ENCODE data around the gene TRAF7.
"Not testable (repeated sequence)": the region's sequence is repeated elsewhere in the genome, so short reads cannot be mapped to it uniquely, and the experiment has no call there.

Gene TRAF7

DNA sequence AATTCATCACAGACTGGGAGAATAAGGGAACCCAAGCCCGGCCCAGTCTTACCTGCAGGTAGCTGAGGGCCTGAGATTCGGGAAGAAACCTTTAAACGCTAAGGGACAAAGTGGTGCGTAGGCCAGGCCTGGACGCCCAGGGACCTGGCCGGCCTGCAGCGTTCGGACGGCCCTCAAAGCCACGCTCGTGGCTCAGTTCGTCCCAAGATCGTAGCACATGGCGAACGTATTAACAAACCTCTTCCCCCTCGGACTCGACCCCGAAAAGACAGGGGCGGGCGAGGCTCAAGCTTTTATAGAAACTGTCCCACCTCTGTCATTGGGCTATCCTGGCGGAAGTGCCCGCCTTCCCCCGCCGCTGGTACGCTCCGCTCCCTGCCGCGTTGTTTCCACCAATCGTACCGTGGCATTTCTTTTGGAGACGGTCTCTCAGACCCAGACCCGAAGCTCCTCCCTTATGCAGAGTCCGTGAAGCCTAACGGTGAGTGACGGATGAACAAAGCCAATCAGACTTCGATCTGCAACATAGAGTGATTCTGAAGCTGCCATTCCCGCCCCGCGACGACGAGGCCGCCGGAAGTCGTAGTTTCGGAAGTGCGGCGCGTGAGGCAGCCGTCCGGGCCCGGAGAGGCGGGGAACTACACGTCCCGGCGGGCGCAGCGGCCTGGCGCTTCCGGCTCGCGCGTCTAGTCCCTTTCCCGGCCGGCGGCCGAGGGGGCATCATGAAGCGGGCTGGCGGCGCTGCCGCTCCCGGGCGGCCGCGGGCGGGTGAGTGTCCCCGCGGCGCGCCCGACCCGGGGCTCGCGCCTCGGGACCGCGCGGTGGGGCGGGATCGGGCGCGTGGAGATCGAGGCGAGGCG lies at the start of gene TRAF7:
Gene TRAF7 (plus strand): TSS at position 692 of the 860 bp plus-strand sequence. CDS start 8,139 bp downstream, outside the sequence.
- H3K4me3 ChIP-seq (ENCODE audit: low read depth, low read length) = peak within 1 kb of the TSS; percentile 100
- TF ChIP-seq, protein P1, sequence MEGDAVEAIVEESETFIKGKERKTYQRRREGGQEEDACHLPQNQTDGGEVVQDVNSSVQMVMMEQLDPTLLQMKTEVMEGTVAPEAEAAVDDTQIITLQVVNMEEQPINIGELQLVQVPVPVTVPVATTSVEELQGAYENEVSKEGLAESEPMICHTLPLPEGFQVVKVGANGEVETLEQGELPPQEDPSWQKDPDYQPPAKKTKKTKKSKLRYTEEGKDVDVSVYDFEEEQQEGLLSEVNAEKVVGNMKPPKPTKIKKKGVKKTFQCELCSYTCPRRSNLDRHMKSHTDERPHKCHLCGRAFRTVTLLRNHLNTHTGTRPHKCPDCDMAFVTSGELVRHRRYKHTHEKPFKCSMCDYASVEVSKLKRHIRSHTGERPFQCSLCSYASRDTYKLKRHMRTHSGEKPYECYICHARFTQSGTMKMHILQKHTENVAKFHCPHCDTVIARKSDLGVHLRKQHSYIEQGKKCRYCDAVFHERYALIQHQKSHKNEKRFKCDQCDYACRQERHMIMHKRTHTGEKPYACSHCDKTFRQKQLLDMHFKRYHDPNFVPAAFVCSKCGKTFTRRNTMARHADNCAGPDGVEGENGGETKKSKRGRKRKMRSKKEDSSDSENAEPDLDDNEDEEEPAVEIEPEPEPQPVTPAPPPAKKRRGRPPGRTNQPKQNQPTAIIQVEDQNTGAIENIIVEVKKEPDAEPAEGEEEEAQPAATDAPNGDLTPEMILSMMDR (IDR thresholded peaks at IDR 0.05; ENCODE audit: low read depth, low read length) = no peak

- not testable (repeated sequence) for H3K4me3 ChIP-seq (ENCODE audit: low read depth, low read length)
These were observed 49.4 kb upstream of the TRAF7 start for GRCh38 chr16:2106211-2106610.

DNA sequence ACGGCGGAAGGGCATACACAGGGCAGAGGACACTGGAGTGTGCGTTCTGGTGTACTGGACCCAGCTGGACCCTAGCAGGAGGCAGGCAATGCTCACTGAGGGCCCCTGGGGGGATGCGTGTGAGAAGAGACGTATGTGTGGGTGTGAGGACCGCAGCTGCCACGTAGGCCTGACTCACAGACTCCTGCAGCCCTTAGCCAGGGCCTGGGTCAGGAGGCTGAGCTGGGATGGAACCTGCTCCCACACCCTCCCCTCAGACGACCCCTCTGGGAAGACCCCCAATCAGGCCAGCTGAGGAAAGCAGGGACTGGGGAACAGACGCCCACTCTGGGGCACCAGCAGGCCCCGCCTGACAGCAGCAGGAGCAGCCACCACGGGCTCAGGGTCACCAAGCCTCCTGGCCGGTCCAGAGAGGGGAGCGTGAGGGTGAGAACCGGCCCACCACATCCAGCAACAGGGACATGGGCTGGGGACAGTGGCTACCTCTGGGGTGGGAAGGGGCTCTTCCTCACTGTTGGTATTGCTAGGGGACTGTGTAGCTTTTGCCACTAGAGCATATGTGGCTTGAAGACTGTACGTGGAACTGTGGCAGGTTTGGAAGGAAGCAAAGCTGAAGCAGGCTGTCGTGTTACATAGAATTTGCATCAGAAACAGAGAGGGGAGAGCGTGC lies 48.3 kb upstream of the TRAF7 start:
- not testable (repeated sequence) for H3K4me3 ChIP-seq (ENCODE audit: low read depth, low read length)

DNA sequence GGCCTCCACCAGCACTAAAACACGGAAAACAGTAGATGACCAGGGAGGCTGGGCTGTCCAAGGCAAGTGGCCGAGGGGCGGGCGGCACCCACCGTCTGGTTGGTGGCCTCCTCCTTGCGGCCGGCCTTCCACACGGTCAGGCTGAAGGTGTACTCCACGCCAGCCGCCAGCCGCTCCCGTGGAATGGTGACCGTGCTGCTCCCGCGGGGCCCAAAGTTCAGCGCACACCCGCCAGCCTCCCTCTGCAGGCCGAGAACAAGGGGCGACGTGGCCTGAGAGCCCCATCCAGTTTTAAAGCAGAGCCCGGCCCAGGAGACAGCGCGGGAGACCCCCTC lies 47.8 kb upstream of the TRAF7 start:
- not testable (repeated sequence) for H3K4me3 ChIP-seq (ENCODE audit: low read depth, low read length)

GRCh38 chr16:2108446-2109270 lies 46.9 kb upstream of the TRAF7 start:
- not testable (repeated sequence) for H3K4me3 ChIP-seq (ENCODE audit: low read depth, low read length)

GRCh38 chr16:2109271-2109580 lies 46.4 kb upstream of the TRAF7 start:
- H3K4me3 ChIP-seq (ENCODE audit: low read depth, low read length) = not testable (repeated sequence)

DNA sequence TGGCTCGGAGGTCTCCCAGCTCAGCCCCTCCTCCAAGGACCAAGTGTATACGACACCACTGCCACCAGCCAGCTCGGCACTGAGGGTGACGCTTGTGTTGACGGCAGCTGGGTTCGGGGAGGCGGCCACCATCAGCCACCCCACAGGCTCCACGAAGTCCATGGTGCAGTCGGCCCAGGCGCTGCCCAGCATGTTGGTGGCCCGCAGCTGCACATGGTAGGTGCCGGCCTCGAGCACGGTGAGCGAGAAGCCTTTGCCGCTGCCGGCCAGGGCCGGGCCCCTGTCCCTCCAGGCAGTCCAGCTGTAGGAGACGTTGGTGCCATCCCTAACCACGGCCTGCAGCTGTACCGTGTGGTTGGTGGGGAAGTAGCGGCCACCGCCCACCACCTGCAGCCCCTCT lies 45.7 kb upstream of the TRAF7 start:
- H3K4me3 ChIP-seq (ENCODE audit: low read depth, low read length) = not testable (repeated sequence)

- H3K4me3 ChIP-seq (ENCODE audit: low read depth, low read length) = not testable (repeated sequence)
These were observed 45.1 kb upstream of the TRAF7 start for GRCh38 chr16:2110332-2111008.

- not testable (repeated sequence) for H3K4me3 ChIP-seq (ENCODE audit: low read depth, low read length)
These were observed 44.6 kb upstream of the TRAF7 start for GRCh38 chr16:2111009-2111353.

DNA sequence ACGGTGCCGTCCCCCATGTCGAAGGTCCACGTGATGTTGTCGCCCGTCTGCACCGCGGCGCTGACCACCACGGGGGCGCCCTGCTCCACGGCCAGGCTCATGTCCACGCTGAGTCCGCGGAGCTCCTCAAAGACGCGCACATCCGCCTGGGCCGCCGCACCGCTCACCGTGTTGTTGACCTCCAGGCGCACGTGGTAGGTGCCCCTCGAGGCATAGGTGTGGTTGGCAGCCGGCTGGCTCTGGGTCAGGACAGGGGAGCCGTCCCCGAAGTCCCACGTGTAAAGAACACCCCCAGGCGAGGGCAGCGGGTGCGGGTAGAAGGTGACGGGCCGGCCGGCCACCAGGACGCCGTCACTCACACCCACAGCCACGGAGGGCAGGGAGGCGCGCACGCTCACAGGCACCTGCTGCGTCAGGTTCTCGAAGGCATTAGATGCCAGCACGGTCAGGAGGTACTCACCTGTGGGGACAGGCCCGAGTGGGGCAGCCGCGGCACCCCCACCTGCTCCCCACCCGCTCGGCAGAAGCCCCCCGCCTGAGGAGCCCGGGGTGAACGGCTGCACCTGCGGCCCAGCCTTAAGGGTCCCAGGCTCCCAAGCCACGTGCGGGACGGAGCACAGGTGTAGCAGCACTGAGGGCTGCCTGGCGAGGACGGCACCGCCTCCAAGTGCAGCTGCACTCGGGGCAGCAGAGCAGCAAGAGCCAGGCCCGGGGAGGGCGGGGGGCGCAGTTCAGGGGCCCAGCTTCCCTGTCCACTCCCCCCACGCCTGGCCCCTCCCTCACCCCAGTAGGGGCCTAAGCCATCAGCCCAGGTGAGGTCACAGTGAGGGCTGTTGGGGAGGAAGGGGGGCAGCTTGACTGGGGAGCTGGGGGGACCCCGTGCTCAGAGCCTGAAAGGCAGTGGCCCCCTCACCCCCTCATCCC lies 43.9 kb upstream of the TRAF7 start:
- not testable (repeated sequence) for H3K4me3 ChIP-seq (ENCODE audit: low read depth, low read length)

- H3K4me3 ChIP-seq (ENCODE audit: low read depth, low read length) = not testable (repeated sequence)
These were observed 43.0 kb upstream of the TRAF7 start for GRCh38 chr16:2112539-2113106.

- H3K4me3 ChIP-seq (ENCODE audit: low read depth, low read length) = not testable (repeated sequence)
These were observed 41.4 kb upstream of the TRAF7 start for GRCh38 chr16:2114225-2114624.

- not testable (repeated sequence) for H3K4me3 ChIP-seq (ENCODE audit: low read depth, low read length)
These were observed 40.5 kb upstream of the TRAF7 start for GRCh38 chr16:2114885-2115590.

All from WI38 (cell line).